HG03139 (cell line): Measurements from ENCODE around the gene FRMD7.
"Not testable (repeated sequence)": the region's sequence is repeated elsewhere in the genome, so short reads cannot be mapped to it uniquely, and the experiment has no call there.

Experiments
- ATAC-seq: cut with Tn5 transposase; IDR thresholded peaks from one replicate; pipeline ENCODE4 v1.9.1; 2021; ENCODE audit not compliant: unreplicated experiment

The FRMD7 gene

DNA sequence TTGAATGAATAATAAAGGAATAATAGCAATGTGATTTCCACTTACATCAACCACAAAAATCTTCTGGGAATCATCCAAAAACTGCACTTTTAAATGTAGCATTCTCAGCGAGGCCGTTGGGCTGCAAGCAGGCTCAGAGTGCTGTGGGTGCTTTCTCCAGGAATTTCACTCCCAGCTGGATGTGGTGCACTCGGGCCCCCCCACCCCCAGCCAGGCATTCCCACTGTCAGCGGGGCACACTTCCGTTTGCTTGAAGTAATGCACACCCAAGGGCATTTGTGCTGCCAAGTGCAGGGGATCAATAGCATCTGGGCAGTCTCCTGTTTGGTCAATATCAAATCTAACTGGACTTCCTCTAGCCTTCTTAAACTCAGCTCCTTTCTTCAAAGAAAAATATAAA is at the start of gene FRMD7:
FRMD7 (minus strand) TSS at position 278 of the 400 bp plus-strand sequence; CDS start at position 102, 176 bp downstream.
- no peak for ATAC-seq

- no peak for ATAC-seq
Observed at GRCh38 chrX:132173647-132174046, 45.8 kb upstream of the FRMD7 start.

DNA sequence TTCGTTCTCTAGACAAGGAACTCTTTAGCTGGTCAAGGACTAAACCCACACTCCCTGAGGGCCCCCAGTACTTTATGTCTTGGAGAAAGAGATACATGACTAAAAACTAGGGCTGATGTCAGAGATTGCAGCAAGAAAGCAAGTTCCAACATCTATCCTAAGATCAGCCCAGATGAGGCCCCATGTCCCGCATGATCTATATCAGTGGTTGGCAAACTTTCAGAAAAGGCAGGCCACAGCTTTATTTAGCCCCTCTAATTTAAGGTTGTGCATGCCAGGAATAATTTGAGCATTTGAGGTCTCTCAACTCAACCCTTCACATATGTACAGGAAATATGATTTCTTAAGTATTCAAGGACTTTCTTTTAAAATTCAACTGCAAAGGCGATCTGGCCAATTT is 44.1 kb upstream of the FRMD7 start:
- no peak for ATAC-seq

GRCh38 chrX:132171478-132171877 is 43.7 kb upstream of the FRMD7 start:
- no peak for ATAC-seq

DNA sequence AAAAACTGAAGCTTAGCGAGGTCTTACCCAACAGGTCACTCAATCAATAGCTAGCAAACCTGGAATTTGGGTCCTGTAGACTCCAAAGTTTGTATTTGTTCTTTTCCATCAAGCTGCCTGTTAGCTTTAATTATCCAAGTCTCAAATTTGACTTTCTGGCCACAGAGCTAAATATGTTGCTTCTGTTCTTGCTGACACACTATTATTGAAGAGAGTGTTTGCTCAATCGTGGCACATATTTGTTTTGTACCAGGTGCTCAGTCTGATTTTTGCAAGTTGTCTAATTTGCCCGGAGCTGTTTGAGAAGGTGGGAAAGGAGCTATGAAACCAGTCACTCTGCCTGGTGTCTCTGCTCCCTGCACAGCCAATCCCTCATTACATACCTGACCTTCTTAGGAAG is 41.7 kb upstream of the FRMD7 start:
- ATAC-seq, result no peak

- no peak for ATAC-seq
Observed at GRCh38 chrX:132165651-132166050, 37.8 kb upstream of the FRMD7 start.

DNA sequence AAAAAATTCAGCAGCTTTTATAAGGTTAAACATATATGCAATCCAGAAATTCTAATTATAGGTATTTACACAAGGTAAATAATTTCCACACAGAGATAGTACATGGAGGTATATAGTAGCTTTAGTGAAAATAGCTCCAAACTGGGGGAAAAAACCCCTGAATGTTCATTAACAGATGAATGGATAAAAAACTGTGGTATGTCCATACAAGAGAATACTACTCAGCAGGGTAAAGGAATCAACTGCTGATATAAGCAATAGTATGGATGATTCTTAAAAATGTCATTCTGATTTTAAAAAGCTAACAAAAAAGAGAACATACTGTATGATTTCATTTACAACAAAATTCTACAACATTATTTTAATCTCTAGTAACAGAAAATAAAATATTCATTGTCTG is 37.2 kb upstream of the FRMD7 start:
- ATAC-seq, result no peak

DNA sequence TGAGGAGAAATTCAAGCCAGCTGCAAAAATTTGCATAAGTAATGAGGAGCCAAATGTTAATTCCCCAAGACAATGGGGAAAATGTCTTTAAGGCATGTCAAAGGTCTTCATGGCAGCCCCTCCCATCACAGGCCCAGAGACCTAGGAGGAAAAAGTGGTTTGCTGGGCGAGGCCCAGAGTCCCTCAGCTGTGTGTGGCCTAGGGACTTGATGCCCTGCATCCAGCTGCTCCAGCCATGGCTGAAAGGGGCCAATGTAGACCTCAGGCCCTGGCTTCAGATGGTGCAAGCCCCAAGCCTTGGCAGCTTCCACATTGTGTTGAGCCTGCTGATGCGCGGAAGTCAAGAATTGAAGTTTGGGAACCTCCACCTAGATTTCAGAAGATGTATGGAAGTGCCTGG is 35.3 kb upstream of the FRMD7 start:
- not testable (repeated sequence) for ATAC-seq

DNA sequence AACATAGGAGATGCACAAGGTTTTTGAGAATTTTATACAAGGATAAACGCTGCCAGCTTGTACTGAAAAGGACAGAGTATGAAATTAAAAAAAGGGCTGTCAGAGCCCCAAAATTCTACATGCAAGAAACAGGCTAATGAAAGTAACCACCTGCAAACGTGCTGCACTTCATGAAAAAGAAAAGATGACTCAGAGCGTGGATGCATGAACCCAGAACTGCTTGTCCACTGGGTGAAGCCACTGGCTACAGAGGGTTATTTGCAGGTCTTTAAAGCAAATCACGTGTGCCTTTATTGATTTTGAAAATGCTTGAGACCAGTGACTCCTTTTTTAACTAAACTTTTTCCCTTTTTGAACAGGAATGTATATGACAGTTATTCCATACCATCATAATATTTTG is 25.3 kb upstream of the FRMD7 start:
- no peak for ATAC-seq

DNA sequence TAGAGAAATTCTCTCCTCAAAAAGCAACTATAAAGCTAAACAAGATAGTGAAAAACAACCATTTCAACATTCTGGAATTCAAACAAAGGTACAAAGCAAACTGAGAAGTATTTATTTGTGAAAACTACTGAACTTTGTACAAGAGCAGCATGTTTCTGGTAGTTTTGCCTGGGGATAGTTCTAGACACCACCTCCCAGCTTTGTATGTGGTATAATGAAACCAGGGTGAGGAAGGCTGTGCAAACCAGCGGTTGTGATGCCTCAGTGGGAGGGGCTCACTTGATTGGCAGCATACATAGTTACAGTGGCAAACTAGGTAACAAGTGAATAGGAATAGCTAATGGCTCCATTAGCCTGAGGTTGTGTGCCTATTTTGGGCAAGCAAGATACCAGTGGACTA is 18.6 kb upstream of the FRMD7 start:
- ATAC-seq, result no peak

GRCh38 chrX:132144061-132144460 is 16.2 kb upstream of the FRMD7 start:
- ATAC-seq, result no peak

GRCh38 chrX:132125906-132126305 is 1.9 kb downstream of the FRMD7 start:
- ATAC-seq, result no peak

GRCh38 chrX:132120913-132121312 is 6.9 kb downstream of the FRMD7 start:
- ATAC-seq, result no peak

DNA sequence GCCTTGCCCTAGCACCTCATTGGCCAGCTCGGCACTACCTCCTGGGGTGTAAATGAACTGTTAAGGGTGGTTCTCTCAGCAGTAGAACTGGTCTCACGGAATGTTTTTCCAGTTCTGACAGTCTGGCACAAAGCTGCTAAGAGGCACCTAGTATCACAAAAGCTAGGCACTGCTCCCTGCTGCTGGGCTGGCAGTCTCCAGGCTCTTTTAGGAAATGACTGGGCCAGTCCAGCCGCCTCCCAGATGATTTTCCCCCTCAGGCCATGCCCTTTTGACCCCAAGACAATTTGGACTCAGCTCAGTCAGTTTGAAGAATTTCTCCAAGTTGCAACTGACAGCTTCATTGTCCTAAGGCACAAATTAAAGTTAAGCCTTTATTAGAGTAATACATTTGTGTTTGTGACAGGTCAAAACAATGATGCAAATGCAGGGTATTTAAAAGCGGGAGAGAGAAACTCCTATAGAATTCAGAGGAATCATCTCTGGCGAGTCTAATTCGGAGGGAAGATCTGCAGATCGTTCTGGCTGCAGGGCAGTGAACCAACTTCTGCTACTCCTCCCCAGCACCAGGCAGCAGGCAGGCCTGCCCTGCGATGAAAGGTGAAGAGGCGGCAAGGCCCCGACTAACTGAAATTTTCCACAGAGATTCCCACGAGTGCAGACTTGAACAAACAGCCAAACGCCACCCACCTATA is 7.9 kb downstream of the FRMD7 start:
- no peak for ATAC-seq

- ATAC-seq, result no peak
Observed at GRCh38 chrX:132119283-132119682, 8.5 kb downstream of the FRMD7 start.

GRCh38 chrX:132118358-132118757 is 9.5 kb downstream of the FRMD7 start:
- no peak for ATAC-seq

DNA sequence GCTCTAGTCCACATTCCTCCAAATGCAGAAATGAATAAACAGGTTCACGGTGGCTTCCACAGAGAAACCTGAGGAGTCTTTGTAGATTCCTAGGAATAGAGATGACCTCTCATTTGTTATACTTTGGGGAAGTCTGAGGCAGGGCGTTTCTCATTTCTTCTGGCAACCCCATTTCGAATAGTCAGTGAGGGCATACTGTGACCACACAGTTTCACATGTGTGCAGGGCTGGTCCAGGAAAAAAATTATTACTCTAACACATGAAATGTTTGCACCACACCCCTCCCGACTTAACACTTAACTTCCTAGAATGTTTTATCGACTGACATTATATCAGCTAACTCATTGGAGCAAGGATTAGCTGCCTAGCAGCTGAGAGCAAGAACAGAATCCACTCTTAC is 12.0 kb downstream of the FRMD7 start:
- ATAC-seq, result no peak

DNA sequence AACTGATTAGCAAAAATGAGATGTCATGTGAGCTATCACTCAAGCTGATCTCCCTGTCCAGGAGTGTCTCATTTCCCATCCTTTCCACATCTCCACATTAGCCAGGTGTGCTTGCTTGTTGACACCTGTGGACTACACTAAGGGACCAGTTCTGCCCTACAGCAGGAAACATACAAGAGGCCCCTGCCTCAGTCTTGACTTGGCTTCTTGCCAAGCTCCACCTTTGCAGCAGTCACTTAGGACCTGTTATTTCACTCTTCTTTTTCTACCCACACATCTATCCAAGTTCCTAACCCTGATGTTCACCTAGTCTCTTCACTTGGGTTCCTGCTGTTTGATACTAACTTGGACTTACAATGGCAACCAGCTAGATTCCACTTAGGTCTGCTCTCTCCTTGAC is 13.2 kb downstream of the FRMD7 start:
- no peak for ATAC-seq

DNA sequence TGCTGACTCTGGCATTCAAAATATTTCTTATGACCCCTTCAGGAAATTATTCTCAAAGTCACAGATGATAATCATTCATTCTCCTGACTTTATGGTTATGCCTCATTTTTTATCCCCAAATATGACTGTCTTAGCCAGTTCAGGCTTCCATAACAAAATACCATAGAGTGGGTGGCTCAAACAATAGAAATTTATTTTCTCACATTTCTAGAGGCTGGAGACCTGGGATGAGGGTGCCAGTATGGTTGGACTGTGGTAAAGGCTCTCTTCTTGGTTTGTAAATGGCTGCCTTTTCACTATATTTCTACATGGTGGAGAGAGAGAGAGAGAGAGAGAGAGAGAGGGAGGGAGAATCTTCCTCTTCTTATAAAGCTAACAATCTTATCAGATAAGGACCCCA is 20.5 kb downstream of the FRMD7 start:
- ATAC-seq, result no peak

DNA sequence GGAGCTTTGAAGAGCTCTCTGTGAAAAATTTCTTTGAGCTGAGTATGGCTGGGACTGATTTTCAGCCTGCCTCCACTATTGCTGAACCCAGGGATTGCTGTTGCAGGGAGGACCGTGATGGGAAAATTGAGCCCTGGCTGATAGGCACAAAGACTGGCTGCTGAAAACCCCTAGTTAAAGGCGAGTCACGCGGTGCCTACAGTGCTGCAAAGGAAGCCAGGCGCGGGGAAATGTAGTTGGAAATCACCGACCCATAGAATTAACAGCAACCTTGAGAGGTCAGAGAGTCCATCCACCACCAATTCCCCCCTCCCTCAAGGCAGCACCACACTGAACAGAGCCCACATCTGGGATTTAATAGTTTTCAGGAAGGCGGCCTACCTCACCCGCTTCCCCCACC is 26.0 kb downstream of the FRMD7 start:
- ATAC-seq, result no peak

DNA sequence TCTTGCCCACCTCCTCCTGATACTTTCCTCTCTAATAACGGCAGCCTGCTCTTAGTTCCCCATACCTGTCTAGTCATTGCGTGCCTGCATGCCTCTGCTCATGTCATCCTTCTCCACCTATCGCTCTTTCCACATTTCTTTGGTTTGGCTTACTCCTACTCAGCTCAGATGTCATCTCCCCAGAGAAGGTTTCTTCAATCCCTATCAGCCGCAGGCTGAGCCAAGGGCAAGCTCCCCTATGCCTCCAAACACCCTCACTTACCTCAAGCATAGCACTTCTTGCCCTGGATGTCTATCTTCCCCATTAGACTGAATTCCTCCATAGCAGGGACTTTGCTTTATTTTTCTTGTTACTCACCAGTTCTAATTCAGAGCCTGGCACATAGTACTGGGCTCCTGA is 26.6 kb downstream of the FRMD7 start:
- ATAC-seq, result no peak

DNA sequence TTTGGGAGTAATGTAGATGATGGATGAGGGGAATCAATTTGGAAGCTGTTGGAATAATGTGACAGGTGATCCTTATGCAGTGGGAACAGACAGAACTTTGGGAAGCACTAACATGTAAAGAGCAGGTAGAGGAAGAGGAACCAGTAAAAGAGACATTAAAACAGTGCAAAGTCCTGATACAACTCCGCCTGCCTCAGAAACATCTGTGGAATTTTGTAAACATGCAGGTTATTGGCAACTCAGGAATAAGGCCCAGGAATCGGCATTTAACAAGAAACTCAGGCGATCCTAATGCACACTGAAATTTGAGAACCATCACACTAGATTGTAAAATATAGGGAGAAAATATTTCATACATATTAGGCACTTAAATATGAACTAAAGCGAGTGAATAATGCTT is 29.1 kb downstream of the FRMD7 start:
- not testable (repeated sequence) for ATAC-seq

DNA sequence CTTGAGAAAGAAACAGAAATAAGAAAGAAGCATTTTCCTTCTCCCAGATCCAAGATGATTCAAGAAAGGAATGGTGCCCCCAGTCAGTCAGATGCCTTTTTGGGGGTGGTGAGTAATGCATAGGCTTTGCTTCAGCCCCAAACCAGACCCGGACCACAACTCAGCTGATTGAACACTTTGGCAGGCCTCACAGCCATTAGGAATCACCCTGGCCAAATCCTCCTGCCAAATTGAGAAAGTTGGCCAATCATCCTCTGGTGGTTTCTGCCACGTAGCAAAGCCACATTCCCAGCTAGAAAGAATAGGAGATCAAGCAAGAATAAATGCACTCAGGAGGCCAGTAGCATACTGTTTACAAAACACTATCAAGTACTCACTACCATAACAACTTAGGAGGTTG is 33.7 kb downstream of the FRMD7 start:
- ATAC-seq, result no peak
